Breast epithelium (tissue), 3 donors: ENCODE measurements around the gene NEURL1.

ENCODE experiments used
- CTCF ChIP-seq, 3 donors: fragments of 450-650 bp; IDR thresholded peaks; one replicate each; pipeline ENCODE4 v1.5.1; 2016 to 2017; ENCODE audit warnings: antibody characterized with exemption in 3 of 3, mild to moderate bottlenecking in 3 of 3, moderate library complexity in 3 of 3
- POLR2A ChIP-seq: fragments of 450-650 bp; IDR thresholded peaks from one replicate; pipeline ENCODE4 v1.6.1; 2016; ENCODE audit warnings: antibody characterized with exemption, mild to moderate bottlenecking, moderate library complexity
- POLR2AphosphoS5 ChIP-seq, 3 donors: sonication (generic); formaldehyde crosslinking; IDR thresholded peaks; one replicate each; pipeline ENCODE4 v1.6.1; 2017; ENCODE audit warnings: antibody characterized with exemption in 3 of 3

GRCh38 chr10:103557455-103557854, 64.0 kb downstream of the NEURL1 start:
- TF ChIP-seq CTCF (IDR thresholded peaks at IDR 0.05) (no peak), POLR2A (no peak), POLR2AphosphoS5 (IDR thresholded peaks at IDR 0.05) (no peak)
